ENCODE measurements around the gene POU6F2. TPM values are rescaled to one million over a fixed set of nuclear protein-coding genes. Genes with fewer than 3 reads are reported as not detected.

Gene POU6F2
- total and polyA plus RNA-seq, 2 donors = 0.05 to 0.07 TPM

DNA sequence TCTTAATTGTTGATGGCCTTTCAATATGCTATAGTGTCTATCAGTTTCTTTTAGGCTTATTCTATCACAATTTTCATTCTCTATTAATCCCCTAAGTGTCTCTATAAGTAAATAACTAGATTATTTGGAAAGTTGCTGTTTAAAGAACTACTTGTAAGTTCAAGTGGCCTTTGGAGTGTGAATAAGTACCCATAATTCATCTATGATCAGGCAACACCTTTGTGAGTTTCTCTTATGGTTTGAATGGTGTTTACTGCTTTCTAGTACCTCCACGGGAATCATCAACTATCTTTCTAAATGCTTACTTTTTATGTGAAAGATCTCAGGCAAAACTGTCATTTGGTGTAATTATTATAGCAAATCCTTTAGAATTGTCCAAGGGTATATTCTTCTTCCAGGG is 166.7 kb downstream of the POU6F2 start:
- Histone ChIP-seq H3K27ac (ENCODE audit: low read depth in 1 of 2, low read length in 1 of 2) (no peak overlapping the region), H3K4me1 (ENCODE audit: control insufficient read depth in 2 of 2, insufficient read depth in 2 of 2, low read length in 2 of 2) (no peaks in the 10 kb centered on the region), H3K4me3 (ENCODE audit: low read length in 2 of 2) (no peak overlapping the region), H3K9me3 (ENCODE audit: control insufficient read depth in 2 of 2, insufficient read depth in 1 of 2, low read length in 1 of 2) (no peaks in the 10 kb centered on the region), H3K36me3 (ENCODE audit: control insufficient read depth in 2 of 2, insufficient read depth in 2 of 2, low read length in 1 of 2) (no peaks in the 10 kb centered on the region), H3K27me3 (ENCODE audit: control insufficient read depth in 2 of 2, insufficient read depth in 1 of 2, low read length in 1 of 2) (no peaks in the 10 kb centered on the region)
- WGBS = 93% methylated on average over 1 of the region's 1 CpG
- DNase-seq (ENCODE audit: low read depth in 6 of 9, low spot score in 9 of 9) = no peak

DNA sequence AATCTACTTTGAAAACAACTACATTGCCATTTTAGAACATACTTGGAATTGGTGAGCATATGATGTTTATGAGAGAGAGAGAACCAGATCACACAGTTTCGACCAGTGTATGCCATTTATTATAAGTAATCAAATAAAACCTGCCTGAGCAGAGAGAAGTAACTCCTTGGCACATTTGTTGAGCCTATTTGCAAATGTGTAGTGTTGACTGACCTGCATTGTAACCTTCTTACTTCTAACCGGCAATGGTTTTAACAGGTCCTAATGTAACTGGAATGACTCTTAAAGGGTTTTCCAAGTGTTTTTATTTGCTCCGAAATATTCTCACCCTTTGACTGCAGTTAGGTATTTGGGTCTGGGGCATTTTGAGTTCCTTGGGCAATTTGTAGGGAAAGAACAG is 167.6 kb downstream of the POU6F2 start:
- H3K27me3 ChIP-seq (ENCODE audit: control insufficient read depth in 2 of 2, insufficient read depth in 1 of 2, low read length in 1 of 2) = no peaks in the 10 kb centered on the region
- WGBS = 95% methylated on average over 3 of the region's 3 CpGs
- no peak overlapping the region for H3K4me3 ChIP-seq (ENCODE audit: low read length in 2 of 2)
- DNase-seq (ENCODE audit: low read depth in 6 of 9, low spot score in 9 of 9) = no peak
- H3K9me3 ChIP-seq (ENCODE audit: control insufficient read depth in 2 of 2, insufficient read depth in 1 of 2, low read length in 1 of 2) = no peaks in the 10 kb centered on the region
- H3K27ac ChIP-seq (ENCODE audit: low read depth in 1 of 2, low read length in 1 of 2) = no peak overlapping the region
- H3K4me1 ChIP-seq (ENCODE audit: control insufficient read depth in 2 of 2, insufficient read depth in 2 of 2, low read length in 2 of 2) = no peaks in the 10 kb centered on the region
- H3K36me3 ChIP-seq (ENCODE audit: control insufficient read depth in 2 of 2, insufficient read depth in 2 of 2, low read length in 1 of 2) = no peaks in the 10 kb centered on the region

DNA sequence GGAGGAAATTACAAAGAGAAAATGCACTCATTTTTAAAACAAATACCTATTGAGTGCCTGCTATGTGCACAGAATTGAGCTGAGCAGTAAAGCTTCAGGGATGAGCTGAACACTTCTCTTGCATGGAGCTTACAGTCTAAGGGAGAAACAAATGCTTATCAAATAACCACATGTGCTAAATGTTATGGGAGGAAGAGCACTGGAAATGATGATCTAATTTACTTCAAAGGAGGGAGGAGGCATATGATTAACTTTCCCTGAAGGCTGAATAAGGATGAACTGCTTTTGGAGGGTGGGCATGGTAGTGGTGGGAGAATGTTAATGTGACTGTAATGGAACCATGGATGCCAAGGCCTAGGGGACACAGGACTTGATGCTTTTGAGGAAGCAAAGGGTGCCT is 168.2 kb downstream of the POU6F2 start:
- Histone ChIP-seq H3K9me3 (ENCODE audit: control insufficient read depth in 2 of 2, insufficient read depth in 1 of 2, low read length in 1 of 2) (no peaks in the 10 kb centered on the region), H3K27me3 (ENCODE audit: control insufficient read depth in 2 of 2, insufficient read depth in 1 of 2, low read length in 1 of 2) (no peaks in the 10 kb centered on the region), H3K27ac (ENCODE audit: low read depth in 1 of 2, low read length in 1 of 2) (no peak overlapping the region), H3K36me3 (ENCODE audit: control insufficient read depth in 2 of 2, insufficient read depth in 2 of 2, low read length in 1 of 2) (no peaks in the 10 kb centered on the region), H3K4me3 (ENCODE audit: low read length in 2 of 2) (no peak overlapping the region), H3K4me1 (ENCODE audit: control insufficient read depth in 2 of 2, insufficient read depth in 2 of 2, low read length in 2 of 2) (no peaks in the 10 kb centered on the region)
- DNase-seq (ENCODE audit: low read depth in 6 of 9, low spot score in 9 of 9) = no peak

DNA sequence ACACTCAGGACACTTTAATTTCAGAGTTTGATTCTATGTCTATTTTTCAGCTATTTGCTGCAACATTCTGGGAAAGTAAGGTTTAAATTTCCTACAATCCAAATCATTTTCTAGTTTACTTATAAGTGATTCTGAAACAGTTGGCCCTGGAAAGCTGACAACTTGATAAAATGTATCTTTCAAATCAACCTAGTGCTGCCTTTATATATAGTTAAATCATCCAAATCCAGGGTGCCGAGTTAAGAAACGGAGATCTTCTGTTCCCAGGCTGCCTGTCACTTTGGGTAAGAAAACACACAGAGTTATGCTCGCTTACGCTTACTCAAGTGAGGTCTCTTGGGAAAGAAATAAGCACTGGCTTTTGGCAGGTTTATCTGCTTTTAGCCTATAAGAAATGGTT is 175.0 kb downstream of the POU6F2 start:
- Histone ChIP-seq H3K27ac (ENCODE audit: low read depth in 1 of 2, low read length in 1 of 2) (no peak overlapping the region), H3K9me3 (ENCODE audit: control insufficient read depth in 2 of 2, insufficient read depth in 1 of 2, low read length in 1 of 2) (no peaks in the 10 kb centered on the region), H3K4me1 (ENCODE audit: control insufficient read depth in 2 of 2, insufficient read depth in 2 of 2, low read length in 2 of 2) (no peaks in the 10 kb centered on the region), H3K4me3 (ENCODE audit: low read length in 2 of 2) (no peak overlapping the region), H3K36me3 (ENCODE audit: control insufficient read depth in 2 of 2, insufficient read depth in 2 of 2, low read length in 1 of 2) (no peaks in the 10 kb centered on the region), H3K27me3 (ENCODE audit: control insufficient read depth in 2 of 2, insufficient read depth in 1 of 2, low read length in 1 of 2) (no peaks in the 10 kb centered on the region)
- DNase-seq (ENCODE audit: low read depth in 6 of 9, low spot score in 9 of 9) = no peak
- WGBS = 94% methylated on average over 4 of the region's 4 CpGs

DNA sequence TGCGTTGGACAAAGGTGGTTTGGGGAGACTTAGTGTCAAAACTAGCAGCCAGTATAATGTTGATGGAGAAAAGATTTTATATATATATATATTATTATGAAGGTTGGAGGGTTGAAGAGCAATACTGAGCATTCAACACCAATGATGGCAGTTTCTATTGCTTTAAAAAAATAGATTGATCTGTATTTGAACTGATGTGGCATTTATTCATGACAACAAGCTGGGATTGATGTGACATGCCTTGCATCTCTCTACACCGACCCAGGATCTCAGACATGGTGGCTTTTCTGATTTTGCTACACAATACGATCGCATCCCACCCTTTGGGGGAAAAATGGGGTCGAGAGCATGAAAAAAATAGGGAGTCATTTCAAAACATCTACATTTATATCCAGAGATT is 175.4 kb downstream of the POU6F2 start:
- Histone ChIP-seq H3K36me3 (ENCODE audit: control insufficient read depth in 2 of 2, insufficient read depth in 2 of 2, low read length in 1 of 2) (no peaks in the 10 kb centered on the region), H3K4me3 (ENCODE audit: low read length in 2 of 2) (no peak overlapping the region), H3K4me1 (ENCODE audit: control insufficient read depth in 2 of 2, insufficient read depth in 2 of 2, low read length in 2 of 2) (no peaks in the 10 kb centered on the region), H3K9me3 (ENCODE audit: control insufficient read depth in 2 of 2, insufficient read depth in 1 of 2, low read length in 1 of 2) (no peaks in the 10 kb centered on the region), H3K27ac (ENCODE audit: low read depth in 1 of 2, low read length in 1 of 2) (no peak overlapping the region), H3K27me3 (ENCODE audit: control insufficient read depth in 2 of 2, insufficient read depth in 1 of 2, low read length in 1 of 2) (no peaks in the 10 kb centered on the region)
- no peak for DNase-seq (ENCODE audit: low read depth in 6 of 9, low spot score in 9 of 9)
- WGBS = 95% methylated on average over 5 of the region's 5 CpGs

DNA sequence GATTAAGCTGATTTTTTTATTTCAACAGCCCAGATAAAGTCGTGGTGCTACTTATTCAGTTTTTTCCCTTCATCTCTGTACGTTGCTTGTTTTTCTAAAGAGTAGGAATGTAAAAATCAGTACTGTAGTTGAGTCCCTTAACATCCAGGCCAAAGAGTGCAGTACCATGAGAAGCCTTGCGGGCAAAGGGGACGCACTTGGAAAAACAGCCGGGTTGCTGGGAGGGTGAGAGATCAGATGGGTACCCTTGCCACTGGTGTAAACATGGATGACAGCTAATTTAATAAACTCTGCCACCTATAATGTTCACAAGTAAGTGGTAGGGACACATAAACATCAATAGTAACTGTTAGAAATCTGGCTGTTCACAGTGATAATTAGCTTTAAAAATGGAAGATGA is 175.9 kb downstream of the POU6F2 start:
- H3K27me3 ChIP-seq (ENCODE audit: control insufficient read depth in 2 of 2, insufficient read depth in 1 of 2, low read length in 1 of 2) = no peaks in the 10 kb centered on the region
- WGBS = 93% methylated on average over 5 of the region's 5 CpGs
- H3K4me3 ChIP-seq (ENCODE audit: low read length in 2 of 2) = no peak overlapping the region
- H3K36me3 ChIP-seq (ENCODE audit: control insufficient read depth in 2 of 2, insufficient read depth in 2 of 2, low read length in 1 of 2) = no peaks in the 10 kb centered on the region
- no peaks in the 10 kb centered on the region for H3K4me1 ChIP-seq (ENCODE audit: control insufficient read depth in 2 of 2, insufficient read depth in 2 of 2, low read length in 2 of 2)
- H3K27ac ChIP-seq (ENCODE audit: low read depth in 1 of 2, low read length in 1 of 2) = no peak overlapping the region
- no peaks in the 10 kb centered on the region for H3K9me3 ChIP-seq (ENCODE audit: control insufficient read depth in 2 of 2, insufficient read depth in 1 of 2, low read length in 1 of 2)
- DNase-seq (ENCODE audit: low read depth in 6 of 9, low spot score in 9 of 9) = no peak

DNA sequence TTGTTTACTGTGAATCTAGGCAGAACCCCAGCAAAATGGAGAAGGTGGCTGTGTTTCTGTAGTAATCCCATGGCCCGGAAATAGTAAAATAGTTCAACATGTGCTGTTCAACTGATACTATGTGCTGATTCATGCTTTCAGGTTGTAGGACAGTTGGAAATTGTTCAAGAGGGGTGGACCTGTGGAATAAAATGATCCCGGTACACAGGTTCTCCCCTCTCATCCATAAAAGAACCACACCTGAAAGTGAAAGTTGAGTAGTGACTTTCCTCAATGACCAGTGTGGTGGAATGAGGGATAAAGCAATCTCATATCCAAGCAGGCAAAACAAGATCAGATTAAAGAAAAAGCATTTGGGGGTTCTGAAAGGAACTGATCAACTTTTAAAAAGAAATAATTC is 177.1 kb downstream of the POU6F2 start:
- Histone ChIP-seq H3K4me1 (ENCODE audit: control insufficient read depth in 2 of 2, insufficient read depth in 2 of 2, low read length in 2 of 2) (no peaks in the 10 kb centered on the region), H3K27ac (ENCODE audit: low read depth in 1 of 2, low read length in 1 of 2) (no peak overlapping the region), H3K9me3 (ENCODE audit: control insufficient read depth in 2 of 2, insufficient read depth in 1 of 2, low read length in 1 of 2) (no peaks in the 10 kb centered on the region), H3K36me3 (ENCODE audit: control insufficient read depth in 2 of 2, insufficient read depth in 2 of 2, low read length in 1 of 2) (no peaks in the 10 kb centered on the region), H3K27me3 (ENCODE audit: control insufficient read depth in 2 of 2, insufficient read depth in 1 of 2, low read length in 1 of 2) (no peaks in the 10 kb centered on the region), H3K4me3 (ENCODE audit: low read length in 2 of 2) (no peak overlapping the region)
- no peak for DNase-seq (ENCODE audit: low read depth in 6 of 9, low spot score in 9 of 9)
- WGBS = 96% methylated on average over 2 of the region's 2 CpGs

DNA sequence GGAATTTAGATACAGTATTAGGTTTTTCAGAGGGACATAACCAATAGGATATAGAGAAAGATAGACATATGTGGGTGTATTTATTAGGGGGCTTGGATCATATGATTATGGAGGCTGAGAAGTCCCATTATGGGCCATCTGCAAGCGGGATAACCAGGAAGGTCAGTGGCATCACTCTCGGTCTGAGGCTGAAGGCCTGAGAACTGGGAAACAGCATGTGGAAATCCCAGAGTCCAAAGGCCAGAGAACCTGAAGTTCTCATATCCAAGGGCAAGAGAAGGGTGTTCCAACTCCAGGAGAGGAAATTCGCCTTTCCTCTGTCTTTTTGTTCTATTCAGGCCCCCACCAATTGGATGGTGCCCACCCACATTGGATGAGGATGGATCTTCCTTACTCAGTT is 180.7 kb downstream of the POU6F2 start:
- no peaks in the 10 kb centered on the region for H3K9me3 ChIP-seq (ENCODE audit: control insufficient read depth in 2 of 2, insufficient read depth in 1 of 2, low read length in 1 of 2)
- DNase-seq (ENCODE audit: low read depth in 6 of 9, low spot score in 9 of 9) = no peak
- 94% methylated on average over 3 of the region's 3 CpGs for WGBS
- H3K4me1 ChIP-seq (ENCODE audit: control insufficient read depth in 2 of 2, insufficient read depth in 2 of 2, low read length in 2 of 2) = no peaks in the 10 kb centered on the region
- no peak overlapping the region for H3K4me3 ChIP-seq (ENCODE audit: low read length in 2 of 2)
- H3K27ac ChIP-seq (ENCODE audit: low read depth in 1 of 2, low read length in 1 of 2) = no peak overlapping the region
- no peaks in the 10 kb centered on the region for H3K36me3 ChIP-seq (ENCODE audit: control insufficient read depth in 2 of 2, insufficient read depth in 2 of 2, low read length in 1 of 2)
- no peaks in the 10 kb centered on the region for H3K27me3 ChIP-seq (ENCODE audit: control insufficient read depth in 2 of 2, insufficient read depth in 1 of 2, low read length in 1 of 2)

DNA sequence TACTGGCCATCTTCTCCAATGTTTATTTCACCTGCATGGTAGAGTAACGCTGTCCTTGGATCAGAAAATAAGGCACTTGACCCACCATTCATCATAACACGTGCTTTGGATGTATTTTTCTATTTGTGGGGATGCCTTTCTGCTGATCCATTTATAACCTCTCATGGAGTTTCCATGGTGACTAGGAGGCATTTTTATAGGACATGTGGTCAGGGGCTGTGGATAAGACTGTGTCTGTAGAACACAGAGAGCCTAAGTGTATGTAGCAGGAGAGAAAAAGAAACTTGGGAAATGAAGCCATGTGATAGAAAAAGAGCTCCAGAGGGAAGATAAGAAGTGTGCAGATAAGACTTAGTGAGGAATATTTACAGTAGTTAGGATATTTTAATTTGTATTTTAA is 184.2 kb downstream of the POU6F2 start:
- Histone ChIP-seq H3K4me1 (ENCODE audit: control insufficient read depth in 2 of 2, insufficient read depth in 2 of 2, low read length in 2 of 2) (no peaks in the 10 kb centered on the region), H3K36me3 (ENCODE audit: control insufficient read depth in 2 of 2, insufficient read depth in 2 of 2, low read length in 1 of 2) (no peaks in the 10 kb centered on the region), H3K27ac (ENCODE audit: low read depth in 1 of 2, low read length in 1 of 2) (no peak overlapping the region), H3K4me3 (ENCODE audit: low read length in 2 of 2) (no peak overlapping the region), H3K9me3 (ENCODE audit: control insufficient read depth in 2 of 2, insufficient read depth in 1 of 2, low read length in 1 of 2) (no peaks in the 10 kb centered on the region), H3K27me3 (ENCODE audit: control insufficient read depth in 2 of 2, insufficient read depth in 1 of 2, low read length in 1 of 2) (no peaks in the 10 kb centered on the region)
- no peak for DNase-seq (ENCODE audit: low read depth in 6 of 9, low spot score in 9 of 9)
- 93% methylated on average over 2 of the region's 2 CpGs for WGBS

DNA sequence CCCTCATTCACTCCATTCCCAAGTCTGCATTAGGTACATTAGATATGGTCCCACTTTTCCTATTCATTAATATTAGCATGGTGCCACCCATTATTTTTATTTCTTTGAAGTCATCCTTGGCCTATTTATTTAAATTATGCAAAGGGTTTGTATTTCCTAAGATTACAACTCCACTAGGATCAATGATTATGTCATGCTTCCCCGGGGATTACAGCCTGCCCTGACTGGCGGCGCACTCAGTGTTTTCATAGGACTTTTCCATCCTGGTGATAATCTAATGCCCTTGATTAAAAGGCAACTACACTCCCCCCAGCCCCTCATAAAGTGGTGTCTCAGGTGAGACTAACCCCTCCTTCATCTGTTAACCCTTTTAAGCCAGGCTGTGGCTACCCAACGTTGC is 187.2 kb downstream of the POU6F2 start:
- WGBS = 89% methylated on average over 4 of the region's 4 CpGs
- H3K4me1 ChIP-seq (ENCODE audit: control insufficient read depth in 2 of 2, insufficient read depth in 2 of 2, low read length in 2 of 2) = no peaks in the 10 kb centered on the region
- no peak overlapping the region for H3K27ac ChIP-seq (ENCODE audit: low read depth in 1 of 2, low read length in 1 of 2)
- no peaks in the 10 kb centered on the region for H3K36me3 ChIP-seq (ENCODE audit: control insufficient read depth in 2 of 2, insufficient read depth in 2 of 2, low read length in 1 of 2)
- no peak for DNase-seq (ENCODE audit: low read depth in 6 of 9, low spot score in 9 of 9)
- H3K4me3 ChIP-seq (ENCODE audit: low read length in 2 of 2) = no peak overlapping the region
- H3K9me3 ChIP-seq (ENCODE audit: control insufficient read depth in 2 of 2, insufficient read depth in 1 of 2, low read length in 1 of 2) = no peaks in the 10 kb centered on the region
- no peaks in the 10 kb centered on the region for H3K27me3 ChIP-seq (ENCODE audit: control insufficient read depth in 2 of 2, insufficient read depth in 1 of 2, low read length in 1 of 2)
